Uterus (tissue), 4 donors: ENCODE data around the gene FOXN3. TPM values are rescaled to one million over a fixed set of nuclear protein-coding genes. Genes with fewer than 3 reads are reported as not detected.

Source experiments
- DNase-seq, 2 donors: peaks; one replicate each; pipeline ENCODE4 v3.0.0-alpha.2; 2019 to 2020
- H3K27ac ChIP-seq, 2 donors: fragments of 200-600 bp; sonication (generic); 1 replicate in 1 of 2; 2 replicates in 1 of 2; pipeline ENCODE4 v1.5.1; 2016 to 2018
- H3K27me3 ChIP-seq, 2 donors: fragments of 200-600 bp; sonication (generic); one replicate each; pipeline ENCODE4 v1.5.1; 2018 to 2019; ENCODE audit warnings: control low read depth in 1 of 2
- H3K36me3 ChIP-seq, 2 donors: fragments of 200-600 bp; sonication (generic); one replicate each; pipeline ENCODE4 v1.5.1; 2019; ENCODE audit warnings: control low read depth in 1 of 2
- H3K4me1 ChIP-seq, 2 donors: fragments of 200-600 bp; sonication (generic); one replicate each; pipeline ENCODE4 v1.5.1; 2018 to 2019; ENCODE audit warnings: control low read depth in 1 of 2
- H3K4me3 ChIP-seq, 2 donors: fragments of 200-600 bp; sonication (generic); 1 replicate in 1 of 2; 2 replicates in 1 of 2; pipeline ENCODE4 v1.5.1; 2018 to 2019; ENCODE audit warnings: mild to moderate bottlenecking in 1 of 2
- H3K9me3 ChIP-seq, 2 donors: fragments of 200-600 bp; sonication (generic); one replicate each; pipeline ENCODE4 v1.5.1; 2019; ENCODE audit warnings: control low read depth in 1 of 2
- POLR2A ChIP-seq, 2 donors: fragments of 450-650 bp; IDR thresholded peaks; one replicate each; pipeline ENCODE4 v1.6.1; 2016; ENCODE audit warnings: antibody characterized with exemption in 2 of 2, mild to moderate bottlenecking in 1 of 2, moderate library complexity in 1 of 2
- intact Hi-C: fragments of 100-400 bp; cut with DNase I; formaldehyde crosslinking; loops from one replicate; pipeline ENCODE4 v1.15.1; 2023; ENCODE audit warnings: low total_unique reads
- total RNA-seq, 4 donors: library from RNA; depleted of rRNA in 3 of 4; stranded (reverse); fragments of >200 nt in 3 of 4; gene quantifications; one replicate each; pipeline versions ENCODE4 v1.1.0 to v1.2.4, GENCODE V29; 2014 to 2023
- TF ChIP-seq, protein P1 (sequence below), 4 experiments: fragments of 200-600 bp in 2 of 4; fragments of 450-650 bp in 2 of 4; sonication (generic) in 2 of 4; IDR thresholded peaks; one replicate each; pipeline ENCODE4 v1.5.1; 2016 to 2019; ENCODE audit warnings: antibody characterized with exemption in 4 of 4, mild to moderate bottlenecking in 2 of 4, moderate library complexity in 1 of 4
- donor health status: DM: yes; HTN: yes; CAD: no.

FOXN3 gene
- total RNA-seq, 4 donors from 2014 or later: 37.7 to 103 (median 74.9) TPM

- Histone ChIP-seq H3K27ac (no peak overlapping the region), H3K36me3 (no peaks in the 10 kb centered on the region), H3K4me1 (no peaks in the 10 kb centered on the region), H3K27me3 (no peaks in the 10 kb centered on the region), H3K4me3 (no peak overlapping the region), H3K9me3 (no peaks in the 10 kb centered on the region)
- DNase-seq: no peak
- TF ChIP-seq POLR2A (IDR thresholded peaks at IDR 0.05): no peak
- TF ChIP-seq, protein P1, sequence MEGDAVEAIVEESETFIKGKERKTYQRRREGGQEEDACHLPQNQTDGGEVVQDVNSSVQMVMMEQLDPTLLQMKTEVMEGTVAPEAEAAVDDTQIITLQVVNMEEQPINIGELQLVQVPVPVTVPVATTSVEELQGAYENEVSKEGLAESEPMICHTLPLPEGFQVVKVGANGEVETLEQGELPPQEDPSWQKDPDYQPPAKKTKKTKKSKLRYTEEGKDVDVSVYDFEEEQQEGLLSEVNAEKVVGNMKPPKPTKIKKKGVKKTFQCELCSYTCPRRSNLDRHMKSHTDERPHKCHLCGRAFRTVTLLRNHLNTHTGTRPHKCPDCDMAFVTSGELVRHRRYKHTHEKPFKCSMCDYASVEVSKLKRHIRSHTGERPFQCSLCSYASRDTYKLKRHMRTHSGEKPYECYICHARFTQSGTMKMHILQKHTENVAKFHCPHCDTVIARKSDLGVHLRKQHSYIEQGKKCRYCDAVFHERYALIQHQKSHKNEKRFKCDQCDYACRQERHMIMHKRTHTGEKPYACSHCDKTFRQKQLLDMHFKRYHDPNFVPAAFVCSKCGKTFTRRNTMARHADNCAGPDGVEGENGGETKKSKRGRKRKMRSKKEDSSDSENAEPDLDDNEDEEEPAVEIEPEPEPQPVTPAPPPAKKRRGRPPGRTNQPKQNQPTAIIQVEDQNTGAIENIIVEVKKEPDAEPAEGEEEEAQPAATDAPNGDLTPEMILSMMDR (IDR thresholded peaks at IDR 0.05): no peak
- intact Hi-C loops: no loop called here
Measured at GRCh38 chr14:89260898-89261297, 156.1 kb downstream of the FOXN3 start.

DNA sequence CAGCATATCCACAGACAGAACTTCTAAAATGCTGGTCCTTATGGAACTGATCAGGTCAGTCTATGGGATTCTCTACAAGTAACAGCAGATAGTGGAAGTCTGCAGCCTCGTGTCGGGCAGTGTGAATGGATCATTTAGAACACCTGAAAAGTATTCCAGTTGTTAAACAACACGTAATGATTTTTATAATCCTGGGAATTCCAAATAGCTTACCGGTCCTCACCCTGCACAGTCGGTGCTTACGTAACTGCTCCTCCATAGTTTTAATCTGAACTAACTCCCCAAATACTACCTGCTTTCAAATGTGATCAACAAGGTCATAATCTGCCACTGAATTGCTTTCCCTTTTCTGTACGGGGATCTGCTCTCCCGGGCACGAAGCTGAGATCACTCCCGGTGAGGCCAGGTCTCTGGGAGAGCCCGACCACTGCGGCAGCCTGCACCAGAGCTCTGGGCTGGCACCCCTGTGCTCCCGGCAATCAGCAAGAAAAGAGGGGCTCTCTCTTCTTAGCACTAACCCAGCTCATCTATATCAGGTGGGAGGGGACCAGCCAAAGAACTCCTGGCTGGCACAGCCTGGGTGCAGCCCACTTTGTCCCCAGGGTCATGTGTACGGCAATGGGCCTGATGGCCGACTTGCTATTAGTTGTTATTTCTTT lies 157.0 kb downstream of the FOXN3 start:
- no peak for TF ChIP-seq POLR2A (IDR thresholded peaks at IDR 0.05)
- TF ChIP-seq, protein P1 (IDR thresholded peaks at IDR 0.05): no peak
- no peak for DNase-seq
- Histone ChIP-seq H3K36me3 (no peaks in the 10 kb centered on the region), H3K9me3 (no peaks in the 10 kb centered on the region), H3K27ac (no peak overlapping the region), H3K27me3 (no peaks in the 10 kb centered on the region), H3K4me3 (no peak overlapping the region), H3K4me1 (no peaks in the 10 kb centered on the region)
- intact Hi-C loops: no loop called here

DNA sequence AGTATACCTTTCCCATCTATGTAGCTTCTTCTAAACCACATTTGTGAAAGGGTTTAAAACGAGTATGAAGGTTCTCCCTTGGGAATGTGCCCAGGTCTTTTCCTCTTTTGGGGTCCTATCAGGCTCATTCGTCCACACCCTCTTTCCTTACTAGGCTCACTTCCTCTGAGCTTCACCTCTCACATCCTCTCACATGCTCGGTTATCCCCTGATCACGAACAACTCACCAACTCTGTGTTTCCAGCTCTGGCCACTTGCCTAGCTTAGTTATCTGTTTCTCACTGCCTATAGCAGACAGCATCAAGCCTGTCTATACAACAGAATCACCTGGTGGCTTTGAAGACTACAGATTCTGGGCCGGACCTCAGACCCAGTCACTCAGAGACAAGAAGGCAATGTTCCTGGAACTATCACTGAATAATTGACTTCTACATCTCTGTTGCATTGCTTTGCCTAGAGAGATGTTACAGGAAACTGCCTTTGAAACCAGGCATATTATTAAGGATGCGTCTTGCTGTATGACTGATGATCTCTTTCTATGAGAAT lies 158.2 kb downstream of the FOXN3 start:
- intact Hi-C loops: no loop called here
- Histone ChIP-seq H3K36me3 (no peaks in the 10 kb centered on the region), H3K27ac (no peak overlapping the region), H3K9me3 (no peaks in the 10 kb centered on the region), H3K4me3 (no peak overlapping the region), H3K27me3 (no peaks in the 10 kb centered on the region), H3K4me1 (no peaks in the 10 kb centered on the region)
- no peak for DNase-seq
- TF ChIP-seq POLR2A (IDR thresholded peaks at IDR 0.05): no peak

DNA sequence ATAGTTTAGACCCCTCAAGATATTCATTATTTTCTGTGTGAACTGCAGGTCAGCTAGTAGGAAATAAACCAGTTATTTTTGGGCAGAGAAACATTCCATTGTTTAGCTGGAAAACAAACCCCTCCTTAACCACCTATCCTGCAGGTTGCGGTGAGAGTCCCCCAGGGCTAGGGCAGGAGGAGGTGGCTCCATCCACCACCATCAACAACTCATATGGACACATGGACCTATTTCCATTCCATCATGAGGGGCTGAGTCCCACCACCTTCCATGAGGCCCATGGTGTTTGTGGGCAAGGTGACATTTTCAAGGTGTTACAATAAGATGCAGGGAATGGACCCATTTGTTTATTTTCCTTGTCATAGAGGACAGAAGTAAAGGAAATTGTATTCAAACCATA lies 160.1 kb downstream of the FOXN3 start:
- no peaks in the 10 kb centered on the region for H3K36me3 ChIP-seq
- no peaks in the 10 kb centered on the region for H3K27me3 ChIP-seq
- H3K9me3 ChIP-seq: no peaks in the 10 kb centered on the region
- no peak for TF ChIP-seq POLR2A (IDR thresholded peaks at IDR 0.05)
- TF ChIP-seq, protein P1 (IDR thresholded peaks at IDR 0.05): no peak
- no peak overlapping the region for H3K4me3 ChIP-seq
- intact Hi-C loops: no loop called here
- H3K4me1 ChIP-seq: no peaks in the 10 kb centered on the region
- no peak for DNase-seq
- H3K27ac ChIP-seq: peak overlapping the region in 1 of 2 donors; percentile 11

DNA sequence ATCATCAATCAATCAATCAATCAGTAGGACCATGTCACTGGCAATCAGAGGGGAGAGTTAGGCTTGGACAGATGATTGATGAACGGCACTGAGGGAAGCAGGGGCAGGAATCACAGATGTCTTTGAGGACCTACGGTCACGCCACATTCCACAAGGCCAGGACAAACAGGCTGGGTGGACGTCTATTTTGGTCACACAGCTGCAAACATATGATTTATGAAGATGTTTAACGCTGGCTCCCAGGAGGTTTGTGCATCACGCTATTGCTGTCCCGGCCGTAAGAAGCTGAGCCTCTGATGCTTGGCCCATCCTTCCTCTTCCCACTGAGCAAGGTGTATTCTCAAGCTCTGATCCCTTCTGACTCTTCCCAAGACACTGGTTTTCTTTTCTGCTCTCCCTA lies 160.8 kb downstream of the FOXN3 start:
- Histone ChIP-seq H3K27me3 (no peaks in the 10 kb centered on the region), H3K9me3 (no peaks in the 10 kb centered on the region), H3K4me3 (no peak overlapping the region), H3K27ac (no peak overlapping the region), H3K4me1 (no peaks in the 10 kb centered on the region), H3K36me3 (no peaks in the 10 kb centered on the region)
- DNase-seq: peak in 1 of 2 donors; percentile 26
- intact Hi-C loops: no loop called here
- TF ChIP-seq, protein P1 (IDR thresholded peaks at IDR 0.05): no peak
